Measurements from ENCODE around the gene SHISA5.
A peak's percentile ranks its signal among the peaks of the same experiment; 100 is the strongest.

Gene SHISA5

DNA sequence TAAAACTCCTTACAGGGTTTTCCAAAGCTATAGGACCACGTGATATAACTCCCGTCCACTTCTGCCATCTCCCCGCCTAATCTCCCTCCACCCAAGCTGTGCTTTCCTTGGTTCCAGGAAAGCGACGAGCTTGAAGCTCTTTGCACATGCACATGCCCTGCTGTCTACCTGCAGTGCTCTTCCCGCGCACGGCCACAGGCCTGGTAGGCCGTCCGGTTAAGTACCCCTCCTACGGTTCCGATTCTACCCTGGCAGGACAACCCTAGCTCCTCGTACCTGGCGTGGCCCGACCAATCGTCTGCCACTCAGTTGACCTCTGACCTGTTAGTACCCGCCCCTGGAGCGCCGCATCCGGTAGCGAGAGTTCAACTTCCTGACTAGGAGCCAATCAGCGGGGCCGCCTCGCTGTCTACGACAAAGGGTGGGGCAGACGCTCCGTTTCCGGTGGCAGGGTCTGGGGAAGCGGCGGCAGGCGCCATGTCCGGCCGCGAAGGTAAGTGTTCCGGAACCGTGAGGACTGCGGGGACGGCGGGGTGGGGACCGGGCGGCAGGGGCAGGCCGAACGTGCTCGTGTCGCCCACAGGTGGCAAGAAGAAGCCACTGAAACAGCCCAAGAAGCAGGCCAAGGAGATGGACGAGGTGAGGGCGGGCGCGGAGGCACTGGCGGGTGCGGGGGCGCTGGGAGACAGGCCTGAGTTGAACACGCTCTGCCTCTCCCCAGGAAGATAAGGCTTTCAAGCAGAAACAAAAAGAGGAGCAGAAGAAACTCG lies 64.0 kb downstream of the SHISA5 start, which contains the start of the genes CCDC51 and TMA7:
TSS of gene CCDC51 (minus strand) at position 300 of the 770 bp plus-strand sequence. CDS start 4,991 bp downstream, outside the sequence.
TSS of gene TMA7 (plus strand) at position 438 of the 770 bp plus-strand sequence. CDS start at position 478, 40 bp downstream.
- H3K4me3 ChIP-seq (ENCODE audit: low read length), result peak within 1 kb of the TSS; percentile 98
- no peaks in the 10 kb centered on the region for H3K9me3 ChIP-seq (ENCODE audit: control insufficient read depth, low read length)
- H3K9ac ChIP-seq (ENCODE audit: low read length), result peak within 1 kb of the TSS; percentile 93
- H3K27me3 ChIP-seq (ENCODE audit: control insufficient read depth, insufficient read depth, low read length), result no peaks in the 10 kb centered on the region
- H3K36me3 ChIP-seq (ENCODE audit: control insufficient read depth, insufficient read depth, low read length), result no peaks in the 10 kb centered on the region
- H3K4me1 ChIP-seq (ENCODE audit: control insufficient read depth, insufficient read depth, low read length), result peaks cover 15% of the 10 kb centered on the region

DNA sequence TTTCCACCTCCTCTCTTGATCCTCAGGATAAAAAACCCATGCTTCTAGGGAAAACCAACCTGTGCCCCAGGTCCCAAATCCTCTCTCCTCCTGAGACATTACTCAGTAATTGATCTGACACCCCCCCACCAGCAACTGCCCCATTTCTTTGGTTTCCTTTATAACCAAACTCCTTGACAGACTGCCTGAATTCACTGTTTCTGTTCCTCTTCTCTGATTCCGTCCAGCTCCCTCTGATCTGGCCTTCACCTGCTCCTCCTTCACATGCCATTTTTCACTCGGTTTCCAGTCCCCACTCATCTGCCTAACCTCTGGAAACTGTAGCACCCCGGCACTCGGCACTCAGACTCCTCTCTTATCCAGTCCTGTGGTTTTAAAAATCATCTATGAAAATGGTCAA lies 66.2 kb downstream of the SHISA5 start:
- Histone ChIP-seq H3K27me3 (ENCODE audit: control insufficient read depth, insufficient read depth, low read length) (no peaks in the 10 kb centered on the region), H3K36me3 (ENCODE audit: control insufficient read depth, insufficient read depth, low read length) (no peaks in the 10 kb centered on the region), H3K9me3 (ENCODE audit: control insufficient read depth, low read length) (no peaks in the 10 kb centered on the region), H3K4me1 (ENCODE audit: control insufficient read depth, insufficient read depth, low read length) (peaks cover 37% of the 10 kb centered on the region), H3K9ac (ENCODE audit: low read length) (no peak overlapping the region), H3K4me3 (ENCODE audit: low read length) (no peak overlapping the region)

DNA sequence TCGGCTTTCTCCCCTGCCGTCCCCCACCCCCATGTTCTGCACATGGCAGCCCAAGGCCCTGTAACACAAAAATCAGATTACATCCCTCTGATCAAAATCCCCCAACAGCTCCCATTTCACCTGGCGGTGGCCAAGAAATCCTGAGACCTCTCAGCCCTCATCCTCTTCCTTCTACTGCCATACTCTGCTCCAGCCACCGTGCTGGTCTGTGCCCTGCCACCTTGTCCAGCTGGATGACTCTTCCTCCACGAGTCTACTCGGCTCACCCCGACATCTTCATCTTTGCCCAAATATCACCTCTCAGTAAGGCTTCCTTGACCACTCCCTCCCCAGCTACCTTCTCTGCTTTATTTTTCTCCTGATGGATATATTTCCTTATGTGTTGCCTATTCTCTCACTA lies 67.1 kb downstream of the SHISA5 start:
- H3K4me3 ChIP-seq (ENCODE audit: low read length), result no peak overlapping the region
- no peaks in the 10 kb centered on the region for H3K9me3 ChIP-seq (ENCODE audit: control insufficient read depth, low read length)
- H3K9ac ChIP-seq (ENCODE audit: low read length), result no peak overlapping the region
- no peaks in the 10 kb centered on the region for H3K27me3 ChIP-seq (ENCODE audit: control insufficient read depth, insufficient read depth, low read length)
- H3K36me3 ChIP-seq (ENCODE audit: control insufficient read depth, insufficient read depth, low read length), result no peaks in the 10 kb centered on the region
- peaks cover 39% of the 10 kb centered on the region for H3K4me1 ChIP-seq (ENCODE audit: control insufficient read depth, insufficient read depth, low read length)

DNA sequence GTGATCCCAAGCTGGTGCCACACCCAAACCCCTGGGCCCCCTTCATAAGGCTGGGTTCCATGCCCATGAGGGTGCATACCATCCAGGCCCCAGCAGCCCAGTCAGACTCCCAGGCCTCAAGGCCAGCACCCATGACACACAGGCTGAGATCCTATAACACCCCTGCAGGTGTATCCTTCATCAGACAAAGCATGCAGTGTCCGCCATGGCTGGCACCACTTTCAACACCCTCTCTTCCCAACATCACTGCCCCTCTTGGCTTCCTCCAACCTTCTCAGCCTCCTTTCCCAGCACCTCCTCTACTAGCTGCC lies 67.5 kb downstream of the SHISA5 start:
- Histone ChIP-seq H3K9me3 (ENCODE audit: control insufficient read depth, low read length) (no peaks in the 10 kb centered on the region), H3K27me3 (ENCODE audit: control insufficient read depth, insufficient read depth, low read length) (no peaks in the 10 kb centered on the region), H3K4me3 (ENCODE audit: low read length) (no peak overlapping the region), H3K9ac (ENCODE audit: low read length) (no peak overlapping the region), H3K36me3 (ENCODE audit: control insufficient read depth, insufficient read depth, low read length) (no peaks in the 10 kb centered on the region), H3K4me1 (ENCODE audit: control insufficient read depth, insufficient read depth, low read length) (peaks cover 35% of the 10 kb centered on the region)

DNA sequence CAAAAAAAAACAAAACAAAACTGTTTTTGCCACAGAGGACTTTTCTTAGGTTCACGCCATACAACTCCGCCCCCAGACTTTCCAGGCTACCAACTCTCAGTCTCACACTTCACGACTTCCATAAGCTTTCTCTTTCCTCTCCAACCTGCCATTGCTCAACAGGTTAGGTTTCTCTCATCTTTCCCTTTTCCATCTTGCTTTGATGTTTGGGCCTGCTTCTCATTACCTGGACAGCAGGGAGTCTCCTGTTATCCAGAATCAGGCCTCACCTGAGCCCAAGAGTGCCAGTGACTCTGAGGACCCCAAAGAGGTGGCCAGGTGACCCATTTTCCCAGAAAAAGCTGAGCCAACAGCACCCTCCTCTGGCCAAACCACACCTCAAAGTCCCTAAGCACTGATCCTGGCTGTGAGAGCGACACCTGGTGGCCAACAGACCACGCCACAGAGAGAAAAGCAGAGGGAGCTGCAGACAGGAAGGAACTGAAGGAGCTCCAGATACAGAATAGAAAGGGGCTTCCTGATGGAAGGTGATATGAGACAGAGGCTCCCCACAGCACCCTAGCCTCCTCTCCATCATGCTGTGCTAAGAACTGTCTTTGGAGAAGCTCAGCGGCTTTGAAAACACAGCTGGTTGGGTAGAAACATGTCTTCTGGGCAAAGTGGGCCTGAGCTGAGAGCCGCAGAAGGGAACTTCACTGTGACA lies 68.0 kb downstream of the SHISA5 start:
- Histone ChIP-seq H3K9me3 (ENCODE audit: control insufficient read depth, low read length) (no peaks in the 10 kb centered on the region), H3K4me1 (ENCODE audit: control insufficient read depth, insufficient read depth, low read length) (peaks cover 36% of the 10 kb centered on the region)

DNA sequence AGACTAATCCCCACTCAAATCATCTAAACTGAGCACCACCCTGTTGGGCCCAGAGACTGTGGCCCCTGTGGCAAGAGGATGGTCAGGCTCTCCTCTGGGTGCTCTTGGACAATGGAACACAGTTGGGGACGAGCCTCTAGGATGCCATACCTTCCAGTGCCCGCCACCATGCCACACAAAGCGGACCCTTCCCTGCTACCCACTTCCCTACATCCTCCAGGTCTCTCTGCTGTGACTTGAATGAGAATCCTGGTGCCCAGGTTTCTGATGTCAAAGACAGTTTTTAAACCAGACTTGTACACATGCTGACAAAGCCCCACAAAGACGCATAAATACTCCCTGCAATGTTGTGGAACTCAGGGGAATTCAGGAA lies 68.8 kb downstream of the SHISA5 start:
- Histone ChIP-seq H3K36me3 (ENCODE audit: control insufficient read depth, insufficient read depth, low read length) (no peaks in the 10 kb centered on the region), H3K4me1 (ENCODE audit: control insufficient read depth, insufficient read depth, low read length) (peaks cover 43% of the 10 kb centered on the region), H3K4me3 (ENCODE audit: low read length) (no peak overlapping the region), H3K9me3 (ENCODE audit: control insufficient read depth, low read length) (no peaks in the 10 kb centered on the region), H3K27me3 (ENCODE audit: control insufficient read depth, insufficient read depth, low read length) (no peaks in the 10 kb centered on the region), H3K9ac (ENCODE audit: low read length) (no peak overlapping the region)

More for the DNA sequence above, 68.0 kb downstream of the SHISA5 start:
- Histone ChIP-seq H3K36me3 (ENCODE audit: control insufficient read depth, insufficient read depth, low read length) (no peaks in the 10 kb centered on the region), H3K27me3 (ENCODE audit: control insufficient read depth, insufficient read depth, low read length) (no peaks in the 10 kb centered on the region), H3K9ac (ENCODE audit: low read length) (peak overlapping the region; percentile 29), H3K4me3 (ENCODE audit: low read length) (no peak overlapping the region)

DNA sequence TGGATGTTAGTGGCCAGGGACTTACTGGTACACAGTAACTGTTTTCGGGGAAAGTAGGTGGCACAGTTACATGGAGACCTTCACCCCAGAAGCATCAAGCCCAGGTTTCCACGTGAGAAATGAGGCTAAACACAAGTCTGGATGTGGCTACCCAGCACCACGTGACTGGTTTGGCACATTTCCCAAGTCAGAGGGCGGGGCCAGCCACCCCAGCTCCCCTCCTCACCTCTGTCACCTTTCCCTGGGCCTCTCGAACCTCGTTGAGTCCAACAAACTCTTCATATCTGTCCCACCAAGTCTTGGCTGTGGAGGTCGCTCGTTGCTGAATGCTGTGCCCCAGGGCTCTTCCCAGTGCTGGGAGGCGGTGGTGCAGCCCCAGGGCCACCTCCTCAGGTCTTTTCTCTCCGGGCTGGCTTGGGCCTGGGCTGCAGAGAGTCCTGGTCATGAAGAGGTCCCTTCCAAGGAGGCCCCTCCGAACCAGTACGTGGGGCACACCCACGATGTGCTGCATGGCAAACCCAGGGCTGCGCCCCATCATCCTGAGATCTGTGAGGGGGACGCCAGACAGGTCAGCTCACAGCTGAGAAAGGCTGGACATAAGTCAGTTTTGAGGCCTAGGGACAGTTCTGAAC lies 69.3 kb downstream of the SHISA5 start:
- no peaks in the 10 kb centered on the region for H3K27me3 ChIP-seq (ENCODE audit: control insufficient read depth, insufficient read depth, low read length)
- H3K9ac ChIP-seq (ENCODE audit: low read length), result no peak overlapping the region
- no peaks in the 10 kb centered on the region for H3K9me3 ChIP-seq (ENCODE audit: control insufficient read depth, low read length)
- peaks cover 48% of the 10 kb centered on the region for H3K4me1 ChIP-seq (ENCODE audit: control insufficient read depth, insufficient read depth, low read length)
- no peak overlapping the region for H3K4me3 ChIP-seq (ENCODE audit: low read length)
- no peaks in the 10 kb centered on the region for H3K36me3 ChIP-seq (ENCODE audit: control insufficient read depth, insufficient read depth, low read length)

DNA sequence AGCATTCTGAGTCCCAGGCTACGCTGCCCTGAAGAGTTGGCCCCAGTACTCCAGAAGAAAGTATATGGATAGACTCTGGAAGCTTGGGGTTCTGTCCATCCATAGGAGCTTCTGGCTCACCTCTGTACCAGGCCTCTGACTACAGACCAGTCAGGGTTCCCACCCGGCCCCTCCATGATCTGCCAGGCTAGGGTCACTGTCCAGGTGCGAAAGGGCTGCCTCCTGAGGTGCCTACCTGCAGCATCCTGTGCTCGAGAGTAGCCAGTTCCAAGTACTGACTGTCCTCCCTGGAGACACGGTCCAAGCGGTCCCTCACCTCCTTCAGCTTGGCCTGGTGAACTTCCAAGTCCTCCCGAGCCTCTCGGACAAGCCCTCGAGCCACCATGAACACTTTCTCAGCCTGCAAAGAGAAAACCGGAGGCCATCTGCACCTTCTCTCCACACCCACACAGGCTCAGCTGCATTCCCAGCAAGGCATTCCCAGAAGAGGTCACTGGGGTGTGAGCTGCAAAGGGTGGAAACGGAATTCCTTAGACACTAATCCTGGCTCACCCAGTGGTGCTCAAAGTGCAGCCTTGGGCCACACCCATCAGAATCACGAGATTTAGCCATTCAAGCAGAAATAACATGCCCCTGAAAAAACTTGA lies 70.4 kb downstream of the SHISA5 start:
- Histone ChIP-seq H3K36me3 (ENCODE audit: control insufficient read depth, insufficient read depth, low read length) (no peaks in the 10 kb centered on the region), H3K4me1 (ENCODE audit: control insufficient read depth, insufficient read depth, low read length) (peaks cover 48% of the 10 kb centered on the region), H3K4me3 (ENCODE audit: low read length) (no peak overlapping the region), H3K27me3 (ENCODE audit: control insufficient read depth, insufficient read depth, low read length) (no peaks in the 10 kb centered on the region), H3K9ac (ENCODE audit: low read length) (no peak overlapping the region), H3K9me3 (ENCODE audit: control insufficient read depth, low read length) (no peaks in the 10 kb centered on the region)

DNA sequence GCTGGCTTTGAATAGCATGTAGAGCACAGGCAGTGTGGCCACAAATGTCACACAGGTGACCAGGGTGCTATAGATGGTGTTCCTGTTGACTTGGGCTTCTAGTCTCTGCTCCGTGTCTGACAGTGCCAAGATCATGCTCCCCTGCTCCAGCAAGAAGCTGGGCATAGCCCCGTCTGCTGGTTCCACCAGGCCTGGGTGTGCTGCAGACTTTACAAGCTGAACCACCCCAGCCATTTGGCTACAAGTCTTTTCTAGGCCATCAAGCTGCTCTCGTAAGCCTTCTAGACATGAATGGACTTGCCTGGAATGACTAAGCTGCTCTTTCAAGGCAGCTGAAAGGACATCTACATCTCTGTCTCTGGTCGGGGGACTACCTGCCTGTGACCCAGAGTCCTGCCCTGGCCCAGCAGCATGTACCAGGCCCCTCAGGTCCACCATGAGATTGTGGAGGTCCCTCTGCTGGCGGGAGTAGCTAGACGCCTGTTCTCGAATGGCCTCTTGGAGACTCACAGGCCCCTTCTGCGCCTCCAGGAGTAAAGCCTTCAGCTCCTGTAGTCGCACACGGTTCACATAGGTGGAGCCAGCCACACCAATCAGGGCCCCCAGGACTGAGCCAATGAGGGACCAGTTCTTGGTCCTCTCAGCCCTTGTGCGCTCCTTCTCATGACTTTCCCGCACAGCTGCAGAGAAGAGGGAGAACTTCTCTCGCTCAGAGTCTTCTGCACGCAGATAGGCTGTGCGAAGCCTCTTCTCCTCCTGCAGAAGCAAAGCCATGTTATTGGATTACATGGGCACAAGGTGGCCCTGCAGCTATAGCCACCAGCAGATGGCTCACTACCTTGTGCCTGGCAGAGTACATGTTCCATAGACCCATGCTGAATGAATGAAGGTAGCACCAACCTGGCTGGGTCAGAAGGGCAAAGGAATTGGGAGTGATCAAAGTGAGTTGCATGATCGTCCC lies 71.3 kb downstream of the SHISA5 start:
- no peaks in the 10 kb centered on the region for H3K36me3 ChIP-seq (ENCODE audit: control insufficient read depth, insufficient read depth, low read length)
- no peak overlapping the region for H3K9ac ChIP-seq (ENCODE audit: low read length)

DNA sequence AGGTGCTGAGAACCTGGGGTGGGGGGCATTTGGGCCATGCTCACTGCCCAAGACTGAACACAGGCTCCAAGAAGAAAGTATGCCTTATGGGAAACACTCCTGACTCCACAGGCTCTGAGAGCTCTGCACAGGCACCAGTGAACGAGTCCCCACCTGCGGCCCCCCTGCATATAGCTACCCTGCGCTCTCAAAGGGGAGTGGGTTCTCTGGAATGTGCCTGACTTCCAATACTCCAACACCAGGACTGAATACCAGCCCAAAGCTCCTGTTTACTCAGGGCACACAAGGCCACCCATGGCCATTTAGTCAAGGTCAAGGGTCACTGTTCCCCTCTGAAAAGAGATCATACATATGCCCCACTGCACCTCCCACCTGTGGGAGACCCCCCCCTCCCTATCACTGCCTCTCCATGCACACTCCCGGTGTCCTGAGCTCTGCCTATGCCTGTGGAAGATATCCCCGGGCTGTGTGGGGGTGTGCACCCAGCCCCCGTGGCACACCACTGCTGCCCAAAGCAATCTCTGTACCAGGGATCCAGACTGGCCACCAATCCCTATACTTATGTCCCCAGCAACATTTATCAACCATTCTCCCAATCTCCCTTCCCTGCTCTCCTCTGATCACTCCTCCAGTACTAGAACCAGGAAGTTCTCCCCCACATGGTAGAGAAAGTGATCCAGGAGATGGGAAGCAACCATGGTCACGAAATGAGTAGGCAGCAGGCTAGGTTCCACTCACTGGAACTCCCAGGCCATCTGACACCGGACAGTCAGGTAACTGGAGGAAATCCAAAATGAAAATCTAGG lies 72.5 kb downstream of the SHISA5 start:
- Histone ChIP-seq H3K36me3 (ENCODE audit: control insufficient read depth, insufficient read depth, low read length) (no peaks in the 10 kb centered on the region), H3K4me1 (ENCODE audit: control insufficient read depth, insufficient read depth, low read length) (peaks cover 68% of the 10 kb centered on the region), H3K27me3 (ENCODE audit: control insufficient read depth, insufficient read depth, low read length) (no peaks in the 10 kb centered on the region), H3K9ac (ENCODE audit: low read length) (peak overlapping the region; percentile 77), H3K9me3 (ENCODE audit: control insufficient read depth, low read length) (no peaks in the 10 kb centered on the region), H3K4me3 (ENCODE audit: low read length) (no peak overlapping the region)

More for the DNA sequence above, 71.3 kb downstream of the SHISA5 start:
- Histone ChIP-seq H3K4me1 (ENCODE audit: control insufficient read depth, insufficient read depth, low read length) (peaks cover 55% of the 10 kb centered on the region), H3K4me3 (ENCODE audit: low read length) (no peak overlapping the region), H3K9me3 (ENCODE audit: control insufficient read depth, low read length) (no peaks in the 10 kb centered on the region), H3K27me3 (ENCODE audit: control insufficient read depth, insufficient read depth, low read length) (no peaks in the 10 kb centered on the region)
